GM12878 (cell line): ENCODE measurements around the gene CD300A. TPM values are rescaled to one million over a fixed set of nuclear protein-coding genes. Genes with fewer than 3 reads are reported as not detected.

Experiments
- GATAD2B ChIP-seq: fragments of 450-650 bp; conservative IDR thresholded peaks from 2 replicates; pipeline ENCODE4 v1.6.1; 2017; ENCODE audit warnings: low read depth, mild to moderate bottlenecking, moderate library complexity
- HSF1 ChIP-seq: fragments of 150-350 bp; IDR thresholded peaks from 2 replicates; pipeline ENCODE4 v1.6.1; 2014; ENCODE audit warnings: mild to moderate bottlenecking, low read depth, low read length
- MEF2B ChIP-seq: fragments of 450-650 bp; IDR thresholded peaks from 2 replicates; pipeline ENCODE4 v1.6.1; 2018; ENCODE audit warnings: mild to moderate bottlenecking, moderate library complexity; ENCODE audit not compliant: partially characterized antibody, poor library complexity, severe bottlenecking
- NBN ChIP-seq: fragments of 450-650 bp; IDR thresholded peaks from 2 replicates; pipeline ENCODE4 v1.6.1; 2016
- ZBTB11 ChIP-seq: fragments of 450-650 bp; formaldehyde crosslinking; IDR thresholded peaks from 2 replicates; pipeline ENCODE4 v1.5.0; 2022; ENCODE audit warnings: mild to moderate bottlenecking, missing genetic modification characterization
- ZNF687 ChIP-seq: fragments of 450-650 bp; IDR thresholded peaks from 2 replicates; pipeline ENCODE4 v1.6.1; 2017; ENCODE audit warnings: mild to moderate bottlenecking, moderate library complexity
- polyA plus RNA-seq, 11 experiments: library from polyadenylated mRNA; depleted of rRNA in 4 of 11; unstranded in 6 of 11; stranded (reverse) in 5 of 11; fragments of >200 nt; fragmentation: Nextera tagmentation in 4 of 11; fragmentation: Illumina TruSeq in 1 of 11; extraction: Ambion mirVana in 4 of 11; extraction: Trizol in 1 of 11; gene quantifications; 1 replicate in 1 of 11; 2 replicates in 10 of 11; pipeline versions ENCODE4 v1.2.1 to v1.2.3, GENCODE V29; 2011 to 2016; ENCODE audit warnings: inconsistent platforms in 2 of 11, missing spikeins in 2 of 11, low read depth in 1 of 11
- total RNA-seq, 4 experiments: library from RNA; depleted of rRNA in 3 of 4; stranded (reverse); fragments of >200 nt in 3 of 4; fragmentation: Illumina TruSeq in 1 of 4; extraction: Trizol in 1 of 4; gene quantifications; 2 replicates each; pipeline versions ENCODE4 v1.2.1 to v1.2.3, GENCODE V29; 2013 to 2021

Gene CD300A
- total and polyA plus RNA-seq, 10 of the 15 experiments (the other 5 are each of a cell fraction or from before 2014, with no cell fraction given) = 10.6 to 128 (median 36.1) TPM

- TF ChIP-seq HSF1 (no peak), ZBTB11 (no peak), GATAD2B (peak; percentile 39; the same call in 1 of the 2 replicates), ZNF687 (0 out of 2 replicates have a peak, but pooled peaks have one; percentile 44), MEF2B (peak; percentile 42), NBN (0 out of 2 replicates have a peak, but pooled peaks have one; percentile 33)
These were observed 55.3 kb downstream of the CD300A start (continued) for GRCh38 chr17:74521701-74522201.
